Measurements from ENCODE around the gene IFNK.
A peak's percentile ranks its signal among the peaks of the same experiment; 100 is the strongest.

Gene IFNK

GRCh38 chr9:27573634-27574590, 49.8 kb downstream of the IFNK start:
- peak; percentile 98 for DNase-seq (ENCODE audit: low read depth)

All from fibroblast of gingiva (primary cell).